Liver (tissue), 3 donors: ENCODE measurements around the gene KRTAP10-5.

Experiments
- FOXA1 ChIP-seq: IDR thresholded peaks from 2 replicates; pipeline ENCODE4 v1.6.1; 2016; ENCODE audit warnings: antibody characterized with exemption
- FOXA2 ChIP-seq: IDR thresholded peaks from 2 replicates; pipeline ENCODE4 v1.6.1; 2016; ENCODE audit warnings: antibody characterized with exemption
- GABPA ChIP-seq, 2 donors: IDR thresholded peaks in 1 of 2; conservative IDR thresholded peaks in 1 of 2; 2 replicates each; pipeline ENCODE4 v1.6.1; 2016; ENCODE audit warnings: antibody characterized with exemption in 2 of 2, mild to moderate bottlenecking in 1 of 2, moderate library complexity in 1 of 2
- HNF4G ChIP-seq: IDR thresholded peaks from 2 replicates; pipeline ENCODE4 v1.6.1; 2016; ENCODE audit warnings: antibody characterized with exemption
- RXRA ChIP-seq, 2 donors: IDR thresholded peaks; 2 replicates each; pipeline ENCODE4 v1.6.1; 2017 to 2018; ENCODE audit warnings: antibody characterized with exemption in 2 of 2, mild to moderate bottlenecking in 1 of 2
- SP1 ChIP-seq: IDR thresholded peaks from 2 replicates; pipeline ENCODE4 v1.6.1; 2018; ENCODE audit warnings: antibody characterized with exemption, mild to moderate bottlenecking
- TAF1 ChIP-seq: conservative IDR thresholded peaks from 2 replicates; pipeline ENCODE4 v1.6.1; 2016; ENCODE audit warnings: antibody characterized with exemption, mild to moderate bottlenecking
- YY1 ChIP-seq: IDR thresholded peaks from 2 replicates; pipeline ENCODE4 v1.6.1; 2016; ENCODE audit warnings: antibody characterized with exemption, mild to moderate bottlenecking
- TF ChIP-seq, protein P1 (sequence below): IDR thresholded peaks from 2 replicates; pipeline ENCODE4 v1.6.1; 2016; ENCODE audit warnings: antibody characterized with exemption
- TF ChIP-seq, protein P2 (sequence below): IDR thresholded peaks from 2 replicates; pipeline ENCODE4 v1.6.1; 2016; ENCODE audit warnings: antibody characterized with exemption, mild to moderate bottlenecking
- TF ChIP-seq, protein P3 (sequence below): fragments of 150-350 bp; IDR thresholded peaks from 2 replicates; pipeline ENCODE4 v1.5.1; 2017; ENCODE audit warnings: improper control_type of control experiment, low read depth, low read length; ENCODE audit not compliant: missing input control
- TF ChIP-seq, protein P4 (sequence below): IDR thresholded peaks from 2 replicates; pipeline ENCODE4 v1.6.1; 2016; ENCODE audit warnings: antibody characterized with exemption
- donor health status: healthy.
- donor health status: healthy.

DNA sequence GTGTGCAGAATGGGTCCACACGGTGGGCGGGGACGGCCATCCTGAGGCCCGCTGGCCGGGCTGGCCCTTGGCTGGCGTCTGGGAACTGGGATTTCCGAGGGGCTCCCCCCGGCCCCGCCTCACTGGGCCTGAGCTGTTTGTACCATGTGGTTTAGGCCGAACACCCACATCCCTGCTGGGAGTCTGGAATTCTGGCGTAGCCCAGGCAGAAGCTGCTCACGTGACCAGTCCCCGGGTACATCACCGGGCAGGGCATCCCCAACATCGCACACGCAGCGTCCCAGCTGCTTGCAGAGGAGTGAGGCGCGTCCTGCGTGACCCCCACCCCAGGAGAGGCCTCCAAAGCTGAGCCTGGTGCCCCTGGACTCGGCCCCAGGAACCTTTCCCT lies 22.1 kb upstream of the KRTAP10-5 start:
- TF ChIP-seq, protein P1, sequence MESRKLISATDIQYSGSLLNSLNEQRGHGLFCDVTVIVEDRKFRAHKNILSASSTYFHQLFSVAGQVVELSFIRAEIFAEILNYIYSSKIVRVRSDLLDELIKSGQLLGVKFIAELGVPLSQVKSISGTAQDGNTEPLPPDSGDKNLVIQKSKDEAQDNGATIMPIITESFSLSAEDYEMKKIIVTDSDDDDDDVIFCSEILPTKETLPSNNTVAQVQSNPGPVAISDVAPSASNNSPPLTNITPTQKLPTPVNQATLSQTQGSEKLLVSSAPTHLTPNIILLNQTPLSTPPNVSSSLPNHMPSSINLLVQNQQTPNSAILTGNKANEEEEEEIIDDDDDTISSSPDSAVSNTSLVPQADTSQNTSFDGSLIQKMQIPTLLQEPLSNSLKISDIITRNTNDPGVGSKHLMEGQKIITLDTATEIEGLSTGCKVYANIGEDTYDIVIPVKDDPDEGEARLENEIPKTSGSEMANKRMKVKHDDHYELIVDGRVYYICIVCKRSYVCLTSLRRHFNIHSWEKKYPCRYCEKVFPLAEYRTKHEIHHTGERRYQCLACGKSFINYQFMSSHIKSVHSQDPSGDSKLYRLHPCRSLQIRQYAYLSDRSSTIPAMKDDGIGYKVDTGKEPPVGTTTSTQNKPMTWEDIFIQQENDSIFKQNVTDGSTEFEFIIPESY = no peak
- TF ChIP-seq, protein P2, sequence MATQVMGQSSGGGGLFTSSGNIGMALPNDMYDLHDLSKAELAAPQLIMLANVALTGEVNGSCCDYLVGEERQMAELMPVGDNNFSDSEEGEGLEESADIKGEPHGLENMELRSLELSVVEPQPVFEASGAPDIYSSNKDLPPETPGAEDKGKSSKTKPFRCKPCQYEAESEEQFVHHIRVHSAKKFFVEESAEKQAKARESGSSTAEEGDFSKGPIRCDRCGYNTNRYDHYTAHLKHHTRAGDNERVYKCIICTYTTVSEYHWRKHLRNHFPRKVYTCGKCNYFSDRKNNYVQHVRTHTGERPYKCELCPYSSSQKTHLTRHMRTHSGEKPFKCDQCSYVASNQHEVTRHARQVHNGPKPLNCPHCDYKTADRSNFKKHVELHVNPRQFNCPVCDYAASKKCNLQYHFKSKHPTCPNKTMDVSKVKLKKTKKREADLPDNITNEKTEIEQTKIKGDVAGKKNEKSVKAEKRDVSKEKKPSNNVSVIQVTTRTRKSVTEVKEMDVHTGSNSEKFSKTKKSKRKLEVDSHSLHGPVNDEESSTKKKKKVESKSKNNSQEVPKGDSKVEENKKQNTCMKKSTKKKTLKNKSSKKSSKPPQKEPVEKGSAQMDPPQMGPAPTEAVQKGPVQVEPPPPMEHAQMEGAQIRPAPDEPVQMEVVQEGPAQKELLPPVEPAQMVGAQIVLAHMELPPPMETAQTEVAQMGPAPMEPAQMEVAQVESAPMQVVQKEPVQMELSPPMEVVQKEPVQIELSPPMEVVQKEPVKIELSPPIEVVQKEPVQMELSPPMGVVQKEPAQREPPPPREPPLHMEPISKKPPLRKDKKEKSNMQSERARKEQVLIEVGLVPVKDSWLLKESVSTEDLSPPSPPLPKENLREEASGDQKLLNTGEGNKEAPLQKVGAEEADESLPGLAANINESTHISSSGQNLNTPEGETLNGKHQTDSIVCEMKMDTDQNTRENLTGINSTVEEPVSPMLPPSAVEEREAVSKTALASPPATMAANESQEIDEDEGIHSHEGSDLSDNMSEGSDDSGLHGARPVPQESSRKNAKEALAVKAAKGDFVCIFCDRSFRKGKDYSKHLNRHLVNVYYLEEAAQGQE = no peak
- TF ChIP-seq SP1 (no peak), GABPA (IDR thresholded peaks at IDR 0.05 in 1 of 2, conservative IDR thresholded peaks at IDR 0.05 in 1 of 2) (no peak), YY1 (no peak), RXRA (IDR thresholded peaks at IDR 0.05) (no peak), FOXA2 (no peak), FOXA1 (no peak), HNF4G (no peak), TAF1 (no peak)
- TF ChIP-seq, protein P3, sequence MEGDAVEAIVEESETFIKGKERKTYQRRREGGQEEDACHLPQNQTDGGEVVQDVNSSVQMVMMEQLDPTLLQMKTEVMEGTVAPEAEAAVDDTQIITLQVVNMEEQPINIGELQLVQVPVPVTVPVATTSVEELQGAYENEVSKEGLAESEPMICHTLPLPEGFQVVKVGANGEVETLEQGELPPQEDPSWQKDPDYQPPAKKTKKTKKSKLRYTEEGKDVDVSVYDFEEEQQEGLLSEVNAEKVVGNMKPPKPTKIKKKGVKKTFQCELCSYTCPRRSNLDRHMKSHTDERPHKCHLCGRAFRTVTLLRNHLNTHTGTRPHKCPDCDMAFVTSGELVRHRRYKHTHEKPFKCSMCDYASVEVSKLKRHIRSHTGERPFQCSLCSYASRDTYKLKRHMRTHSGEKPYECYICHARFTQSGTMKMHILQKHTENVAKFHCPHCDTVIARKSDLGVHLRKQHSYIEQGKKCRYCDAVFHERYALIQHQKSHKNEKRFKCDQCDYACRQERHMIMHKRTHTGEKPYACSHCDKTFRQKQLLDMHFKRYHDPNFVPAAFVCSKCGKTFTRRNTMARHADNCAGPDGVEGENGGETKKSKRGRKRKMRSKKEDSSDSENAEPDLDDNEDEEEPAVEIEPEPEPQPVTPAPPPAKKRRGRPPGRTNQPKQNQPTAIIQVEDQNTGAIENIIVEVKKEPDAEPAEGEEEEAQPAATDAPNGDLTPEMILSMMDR = no peak
- TF ChIP-seq, protein P4, sequence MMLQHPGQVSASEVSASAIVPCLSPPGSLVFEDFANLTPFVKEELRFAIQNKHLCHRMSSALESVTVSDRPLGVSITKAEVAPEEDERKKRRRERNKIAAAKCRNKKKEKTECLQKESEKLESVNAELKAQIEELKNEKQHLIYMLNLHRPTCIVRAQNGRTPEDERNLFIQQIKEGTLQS = no peak
